ENCODE results near the gene KRT3.

KRT3 gene

DNA sequence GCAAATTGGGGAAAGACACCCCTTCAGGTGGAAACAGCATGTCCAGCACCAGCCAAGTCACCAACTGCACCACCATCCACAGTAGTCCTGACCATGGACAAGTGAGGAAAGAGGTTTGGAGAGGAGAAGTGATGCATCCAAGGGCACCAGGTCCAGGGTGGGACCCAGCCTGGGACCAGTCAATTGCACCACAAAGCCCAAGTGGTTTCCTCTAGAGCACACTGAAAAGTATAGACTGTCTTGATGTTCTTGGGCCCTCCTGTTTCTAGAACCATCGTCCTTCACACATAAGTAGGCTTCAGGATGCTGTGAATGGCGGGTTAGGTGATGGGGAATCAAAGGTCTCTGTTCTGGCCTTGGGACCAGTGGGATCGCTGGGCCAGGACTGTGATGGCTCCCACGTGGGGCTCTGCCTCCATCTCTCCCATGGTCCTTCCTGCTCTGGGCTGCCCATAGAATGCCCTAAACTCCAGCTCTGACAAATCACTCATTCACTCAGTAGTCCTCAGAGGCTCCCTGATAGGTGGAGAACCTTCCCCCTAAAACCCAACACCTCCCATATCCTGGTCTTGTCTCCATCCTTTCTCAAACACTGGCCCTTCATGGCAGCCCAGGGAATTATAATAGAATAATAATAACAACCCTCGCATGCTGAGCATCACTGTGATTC, 29.0 kb upstream of the KRT3 start:
- Histone ChIP-seq H3K9me3 (ENCODE audit: insufficient read depth, low read depth, low read length) (no peaks in the 10 kb centered on the region), H3K36me3 (ENCODE audit: insufficient read depth, low read depth, low read length) (no peaks in the 10 kb centered on the region), H3K9ac (ENCODE audit: low read depth, low read length) (no peak overlapping the region), H3K27me3 (ENCODE audit: insufficient read depth, low read length) (no peaks in the 10 kb centered on the region; the same call in 1 of the 2 replicates), H3K4me1 (ENCODE audit: insufficient read depth, low read length) (no peaks in the 10 kb centered on the region), H3K4me3 (ENCODE audit: low read length) (no peak overlapping the region), H3K27ac (ENCODE audit: low read length) (no peak overlapping the region)

DNA sequence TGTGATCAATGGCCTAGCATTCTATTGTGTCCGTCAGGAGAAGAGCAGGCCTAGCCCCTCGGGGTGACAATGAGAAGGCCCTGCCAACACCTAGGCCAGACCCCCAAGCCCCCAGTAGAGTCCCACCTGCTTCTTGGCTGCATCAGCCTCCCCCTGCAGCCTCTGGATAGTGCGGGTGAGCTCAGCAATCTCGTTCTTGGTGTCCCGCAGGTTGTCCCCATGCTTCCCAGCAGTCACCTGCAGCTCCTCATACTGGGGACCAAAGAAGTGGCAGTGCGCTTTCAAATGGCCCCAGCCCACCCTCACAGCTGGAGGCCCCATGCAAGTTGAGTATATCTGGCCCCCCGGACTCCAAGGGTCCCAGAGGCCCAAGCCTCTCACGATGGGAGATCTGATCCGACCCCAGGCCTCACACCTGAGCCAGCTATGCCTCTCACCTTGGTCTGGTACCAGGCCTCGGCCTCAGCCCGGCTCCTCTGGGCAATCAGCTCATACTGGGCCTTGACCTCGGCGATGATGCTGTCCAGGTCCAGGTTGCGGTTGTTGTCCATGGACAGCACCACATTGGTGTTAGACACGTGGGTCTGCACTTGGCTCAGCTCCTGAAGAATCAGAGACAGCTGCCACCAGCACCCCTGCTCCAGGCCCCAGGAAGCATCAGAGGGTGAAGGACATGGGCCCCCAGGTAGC, 28.0 kb upstream of the KRT3 start:
- no peaks in the 10 kb centered on the region for H3K36me3 ChIP-seq (ENCODE audit: insufficient read depth, low read depth, low read length)
- H3K4me1 ChIP-seq (ENCODE audit: insufficient read depth, low read length), result no peaks in the 10 kb centered on the region
- H3K27me3 ChIP-seq (ENCODE audit: insufficient read depth, low read length), result no peaks in the 10 kb centered on the region; the same call in 1 of the 2 replicates
- H3K27ac ChIP-seq (ENCODE audit: low read length), result no peak overlapping the region
- H3K9ac ChIP-seq (ENCODE audit: low read depth, low read length), result no peak overlapping the region
- H3K4me3 ChIP-seq (ENCODE audit: low read length), result no peak overlapping the region
- H3K9me3 ChIP-seq (ENCODE audit: insufficient read depth, low read depth, low read length), result no peaks in the 10 kb centered on the region

DNA sequence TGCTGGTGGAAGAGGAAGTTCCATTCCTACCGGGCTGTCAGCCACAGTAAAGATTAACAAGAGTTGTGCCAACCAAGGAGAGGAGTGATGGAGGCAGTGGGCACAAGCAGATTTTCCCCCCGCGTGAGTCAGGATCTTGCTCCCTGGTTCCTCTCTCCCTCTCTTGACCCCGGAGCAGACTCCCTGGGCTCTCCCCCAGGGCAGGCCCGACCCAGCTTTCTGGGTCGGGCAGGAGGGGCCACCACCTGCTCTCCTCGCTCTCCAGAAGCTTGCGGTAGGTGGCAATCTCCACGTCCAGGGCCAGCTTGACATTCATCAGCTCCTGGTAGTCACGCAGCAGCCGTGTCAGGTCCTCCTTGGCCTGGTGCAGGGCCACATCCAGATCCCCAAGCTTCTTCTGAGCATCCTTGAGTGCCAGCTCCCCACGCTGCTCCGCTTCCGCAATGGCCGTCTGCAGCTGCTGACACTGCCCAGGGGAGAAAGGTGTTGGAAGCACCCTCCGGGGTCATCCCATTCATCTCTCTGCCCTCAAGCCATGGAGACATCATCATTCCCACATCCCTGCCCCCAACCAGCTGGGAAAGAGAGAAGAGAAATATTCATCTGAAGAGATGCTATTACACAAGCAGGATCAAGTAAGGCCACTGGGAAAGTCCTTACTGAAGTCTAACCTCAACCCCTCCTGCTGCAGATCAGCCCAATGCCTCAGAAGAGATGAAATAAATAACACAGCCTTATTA, 27.0 kb upstream of the KRT3 start:
- no peak overlapping the region for H3K27ac ChIP-seq (ENCODE audit: low read length)
- H3K9ac ChIP-seq (ENCODE audit: low read depth, low read length), result no peak overlapping the region
- no peaks in the 10 kb centered on the region; the same call in 1 of the 2 replicates for H3K27me3 ChIP-seq (ENCODE audit: insufficient read depth, low read length)
- H3K36me3 ChIP-seq (ENCODE audit: insufficient read depth, low read depth, low read length), result no peaks in the 10 kb centered on the region
- no peaks in the 10 kb centered on the region for H3K9me3 ChIP-seq (ENCODE audit: insufficient read depth, low read depth, low read length)
- H3K4me3 ChIP-seq (ENCODE audit: low read length), result no peak overlapping the region
- no peaks in the 10 kb centered on the region for H3K4me1 ChIP-seq (ENCODE audit: insufficient read depth, low read length)

DNA sequence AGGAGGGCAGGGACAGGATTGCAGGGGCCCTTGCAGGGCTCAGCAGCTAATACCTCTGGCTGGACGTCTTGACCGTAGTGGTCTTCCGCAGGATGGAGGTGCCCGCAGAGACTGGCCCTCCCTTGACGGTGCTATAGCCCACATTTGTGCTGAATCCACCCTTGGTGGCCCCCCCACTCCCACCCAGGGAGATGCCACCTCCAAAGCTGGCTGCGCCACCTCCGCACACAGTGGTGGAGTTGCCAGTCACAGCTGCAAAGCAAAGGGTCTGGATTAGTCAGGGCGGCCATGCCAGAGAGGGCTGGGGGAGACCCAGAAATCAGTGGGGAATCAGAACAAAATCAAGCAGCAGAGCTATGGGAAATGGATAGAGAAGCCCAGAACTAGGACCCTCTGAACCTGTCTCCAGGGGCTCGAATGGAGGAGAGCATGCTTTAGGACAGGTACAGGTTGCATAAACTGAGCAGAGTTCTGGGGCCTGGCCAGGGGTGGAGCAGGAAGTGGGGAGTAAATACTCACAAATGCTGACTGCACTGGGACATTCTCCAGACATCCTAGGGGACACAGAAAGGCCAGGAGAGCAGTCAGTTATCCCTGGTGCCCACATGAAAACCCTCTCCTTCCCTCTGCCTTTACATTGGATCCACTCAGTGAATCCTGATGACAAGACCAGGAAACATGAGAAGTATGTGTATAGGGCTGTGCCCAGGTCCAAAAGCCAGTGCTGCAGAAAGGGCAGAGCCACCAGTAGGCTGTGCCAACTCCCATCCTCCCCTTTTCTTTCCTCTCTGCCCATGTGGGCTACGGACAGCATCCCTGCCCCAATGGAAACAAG, 26.1 kb upstream of the KRT3 start:
- H3K9ac ChIP-seq (ENCODE audit: low read depth, low read length), result no peak overlapping the region
- no peak overlapping the region for H3K27ac ChIP-seq (ENCODE audit: low read length)
- H3K27me3 ChIP-seq (ENCODE audit: insufficient read depth, low read length), result no peaks in the 10 kb centered on the region; the same call in 1 of the 2 replicates
- no peaks in the 10 kb centered on the region for H3K36me3 ChIP-seq (ENCODE audit: insufficient read depth, low read depth, low read length)
- H3K9me3 ChIP-seq (ENCODE audit: insufficient read depth, low read depth, low read length), result no peaks in the 10 kb centered on the region
- no peaks in the 10 kb centered on the region for H3K4me1 ChIP-seq (ENCODE audit: insufficient read depth, low read length)
- no peak overlapping the region for H3K4me3 ChIP-seq (ENCODE audit: low read length)

DNA sequence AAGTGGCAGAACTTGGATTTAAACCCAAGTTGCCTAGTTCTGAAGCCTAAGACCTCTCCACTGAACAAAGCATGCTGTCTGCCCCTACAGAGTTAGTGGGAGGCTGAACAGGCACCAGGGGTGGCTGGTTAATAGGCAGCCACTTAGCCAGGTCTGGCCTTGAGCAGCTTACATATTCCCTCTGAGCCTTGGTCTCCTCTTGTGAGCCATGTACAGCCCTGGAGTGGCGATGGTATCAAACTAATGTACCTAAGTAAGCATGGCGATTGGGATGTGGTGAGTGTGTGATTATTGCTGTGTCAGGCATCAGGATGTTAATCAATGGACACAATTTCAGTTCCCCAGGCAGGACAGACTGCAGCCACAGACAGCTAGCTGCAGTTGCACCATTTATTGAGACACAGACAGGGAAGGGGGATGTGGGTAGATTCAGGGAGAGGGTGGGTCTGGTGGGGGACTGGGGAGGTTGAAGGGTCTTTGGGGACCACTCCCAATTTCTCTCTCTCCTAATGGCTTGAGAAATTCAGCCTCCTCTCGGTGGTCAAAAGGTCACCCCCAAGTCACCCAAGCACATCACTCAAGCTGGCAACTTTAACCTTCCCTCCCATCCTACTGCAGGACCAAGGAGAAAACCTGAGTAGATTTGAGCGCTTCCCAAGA, 25.3 kb upstream of the KRT3 start:
- H3K27me3 ChIP-seq (ENCODE audit: insufficient read depth, low read length), result no peaks in the 10 kb centered on the region; the same call in 1 of the 2 replicates
- no peaks in the 10 kb centered on the region for H3K9me3 ChIP-seq (ENCODE audit: insufficient read depth, low read depth, low read length)
- H3K4me1 ChIP-seq (ENCODE audit: insufficient read depth, low read length), result no peaks in the 10 kb centered on the region
- H3K27ac ChIP-seq (ENCODE audit: low read length), result no peak overlapping the region
- H3K4me3 ChIP-seq (ENCODE audit: low read length), result no peak overlapping the region
- no peaks in the 10 kb centered on the region for H3K36me3 ChIP-seq (ENCODE audit: insufficient read depth, low read depth, low read length)
- no peak overlapping the region for H3K9ac ChIP-seq (ENCODE audit: low read depth, low read length)

DNA sequence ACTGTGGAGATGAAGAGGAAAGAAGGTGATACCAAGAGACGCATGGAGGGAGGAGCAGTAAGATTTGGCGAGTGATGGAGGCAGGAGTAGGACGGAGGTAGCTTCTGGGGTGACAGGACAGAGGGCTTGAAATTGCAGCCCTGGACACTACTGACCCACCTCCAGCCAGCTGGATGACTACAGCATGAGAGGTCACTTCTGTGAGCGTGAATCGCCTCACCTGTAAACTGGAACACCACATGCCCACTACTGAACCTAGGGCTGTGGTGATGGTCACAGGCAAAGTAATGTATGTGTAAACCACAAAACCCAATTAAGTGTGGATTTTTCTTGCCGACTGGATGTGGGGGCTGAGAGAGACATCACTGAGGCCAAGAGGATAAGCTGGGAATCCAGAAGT, 24.6 kb upstream of the KRT3 start:
- H3K27me3 ChIP-seq (ENCODE audit: insufficient read depth, low read length), result no peaks in the 10 kb centered on the region; the same call in 1 of the 2 replicates

DNA sequence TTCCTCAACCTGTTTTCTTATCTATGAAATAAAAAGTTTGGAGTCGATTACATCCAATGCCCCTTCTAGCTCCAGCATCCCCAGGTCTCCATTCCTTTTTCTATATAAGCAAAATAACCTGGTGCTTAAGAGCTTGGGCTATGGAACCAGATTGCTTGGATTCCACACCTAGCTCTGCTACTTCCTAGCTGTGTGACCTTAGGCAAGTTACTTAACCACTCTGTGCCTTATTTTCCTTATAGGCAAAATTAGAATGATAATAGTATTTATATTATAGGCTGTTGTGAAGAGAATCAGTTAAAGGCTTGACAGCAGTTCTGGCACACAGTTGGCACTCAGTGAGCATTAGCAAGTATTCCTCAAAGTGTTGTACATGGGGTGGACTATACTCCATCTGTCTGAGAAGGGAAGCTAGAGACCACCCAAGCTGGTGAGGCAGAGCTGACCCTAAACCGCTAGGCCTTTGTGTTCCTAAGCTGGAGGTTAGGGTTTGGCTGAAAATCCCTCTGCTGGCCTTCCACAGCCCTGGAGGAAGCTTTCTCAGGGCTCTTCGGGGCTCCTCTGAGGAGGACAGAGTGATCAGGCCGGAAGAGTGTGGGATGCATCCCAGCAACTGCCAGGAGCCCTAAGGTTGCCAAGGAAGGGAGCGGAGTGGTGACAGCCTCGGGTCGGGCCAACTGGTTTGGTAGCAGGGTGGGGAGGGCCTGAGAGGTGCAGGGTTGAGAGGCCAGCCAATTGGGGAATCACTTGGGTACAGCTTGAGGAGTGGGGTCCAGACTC, 24.0 kb upstream of the KRT3 start:
- Histone ChIP-seq H3K27me3 (ENCODE audit: insufficient read depth, low read length) (no peaks in the 10 kb centered on the region; the same call in 1 of the 2 replicates), H3K27ac (ENCODE audit: low read length) (no peak overlapping the region)

More for the DNA sequence above, 24.6 kb upstream of the KRT3 start:
- no peaks in the 10 kb centered on the region for H3K36me3 ChIP-seq (ENCODE audit: insufficient read depth, low read depth, low read length)
- H3K4me3 ChIP-seq (ENCODE audit: low read length), result no peak overlapping the region
- H3K27ac ChIP-seq (ENCODE audit: low read length), result no peak overlapping the region
- H3K4me1 ChIP-seq (ENCODE audit: insufficient read depth, low read length), result no peaks in the 10 kb centered on the region
- no peak overlapping the region for H3K9ac ChIP-seq (ENCODE audit: low read depth, low read length)
- H3K9me3 ChIP-seq (ENCODE audit: insufficient read depth, low read depth, low read length), result no peaks in the 10 kb centered on the region

DNA sequence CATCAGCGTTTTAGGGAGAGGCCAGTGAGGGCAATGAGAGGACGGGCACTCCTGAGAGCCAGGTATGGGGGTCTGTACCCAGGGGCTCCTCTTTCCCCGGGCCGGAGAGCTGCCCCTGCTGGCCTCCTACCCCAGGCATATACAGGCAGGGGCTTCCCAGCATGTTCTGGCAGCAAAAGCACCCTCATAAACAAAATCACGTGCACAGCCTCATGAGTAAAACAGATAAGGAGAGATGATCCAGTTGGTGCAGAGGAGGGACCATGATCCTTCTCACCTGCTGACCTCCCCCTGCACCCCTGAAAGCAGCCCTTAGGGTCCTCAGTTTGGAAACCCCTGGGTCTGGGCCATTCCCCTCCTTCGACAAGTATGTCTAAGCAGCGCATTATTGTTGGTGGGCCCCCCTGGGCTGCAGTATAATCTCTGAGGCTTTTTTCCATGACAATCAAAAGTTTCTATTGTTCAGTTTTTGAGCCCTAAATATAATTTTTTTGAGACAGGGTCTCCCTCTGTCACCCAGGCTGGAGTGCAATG, 23.0 kb upstream of the KRT3 start:
- Histone ChIP-seq H3K4me3 (ENCODE audit: low read length) (no peak overlapping the region), H3K4me1 (ENCODE audit: insufficient read depth, low read length) (no peaks in the 10 kb centered on the region), H3K27ac (ENCODE audit: low read length) (no peak overlapping the region), H3K9me3 (ENCODE audit: insufficient read depth, low read depth, low read length) (no peaks in the 10 kb centered on the region), H3K36me3 (ENCODE audit: insufficient read depth, low read depth, low read length) (no peaks in the 10 kb centered on the region), H3K9ac (ENCODE audit: low read depth, low read length) (no peak overlapping the region), H3K27me3 (ENCODE audit: insufficient read depth, low read length) (no peaks in the 10 kb centered on the region; the same call in 1 of the 2 replicates)

More for the DNA sequence above, 24.0 kb upstream of the KRT3 start:
- Histone ChIP-seq H3K4me3 (ENCODE audit: low read length) (no peak overlapping the region), H3K4me1 (ENCODE audit: insufficient read depth, low read length) (no peaks in the 10 kb centered on the region), H3K9me3 (ENCODE audit: insufficient read depth, low read depth, low read length) (no peaks in the 10 kb centered on the region), H3K36me3 (ENCODE audit: insufficient read depth, low read depth, low read length) (no peaks in the 10 kb centered on the region), H3K9ac (ENCODE audit: low read depth, low read length) (no peak overlapping the region)

DNA sequence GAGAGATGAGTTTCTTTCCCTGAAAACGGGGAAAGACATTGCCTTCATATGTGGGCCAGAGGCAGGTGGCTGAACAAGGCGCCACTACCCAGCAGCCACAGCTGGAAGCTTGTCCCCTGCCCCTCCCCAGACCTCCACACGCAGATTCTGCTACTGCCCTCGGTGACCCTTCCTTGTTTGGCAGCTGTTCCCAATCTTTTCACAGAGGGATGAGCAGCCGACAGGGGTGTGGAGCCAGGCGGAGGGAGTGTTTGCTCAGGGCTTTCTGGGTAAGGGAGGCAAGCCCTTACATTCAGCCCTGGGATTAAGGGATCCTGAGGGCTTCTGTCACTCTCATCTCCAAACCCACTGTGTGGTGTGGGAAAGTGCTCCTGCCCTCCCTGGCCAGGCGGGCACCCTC, 22.5 kb upstream of the KRT3 start:
- no peak overlapping the region for H3K27ac ChIP-seq (ENCODE audit: low read length)
- no peaks in the 10 kb centered on the region; the same call in 1 of the 2 replicates for H3K27me3 ChIP-seq (ENCODE audit: insufficient read depth, low read length)
- H3K4me1 ChIP-seq (ENCODE audit: insufficient read depth, low read length), result no peaks in the 10 kb centered on the region
- H3K4me3 ChIP-seq (ENCODE audit: low read length), result no peak overlapping the region
- no peaks in the 10 kb centered on the region for H3K36me3 ChIP-seq (ENCODE audit: insufficient read depth, low read depth, low read length)
- H3K9ac ChIP-seq (ENCODE audit: low read depth, low read length), result no peak overlapping the region
- no peaks in the 10 kb centered on the region for H3K9me3 ChIP-seq (ENCODE audit: insufficient read depth, low read depth, low read length)

DNA sequence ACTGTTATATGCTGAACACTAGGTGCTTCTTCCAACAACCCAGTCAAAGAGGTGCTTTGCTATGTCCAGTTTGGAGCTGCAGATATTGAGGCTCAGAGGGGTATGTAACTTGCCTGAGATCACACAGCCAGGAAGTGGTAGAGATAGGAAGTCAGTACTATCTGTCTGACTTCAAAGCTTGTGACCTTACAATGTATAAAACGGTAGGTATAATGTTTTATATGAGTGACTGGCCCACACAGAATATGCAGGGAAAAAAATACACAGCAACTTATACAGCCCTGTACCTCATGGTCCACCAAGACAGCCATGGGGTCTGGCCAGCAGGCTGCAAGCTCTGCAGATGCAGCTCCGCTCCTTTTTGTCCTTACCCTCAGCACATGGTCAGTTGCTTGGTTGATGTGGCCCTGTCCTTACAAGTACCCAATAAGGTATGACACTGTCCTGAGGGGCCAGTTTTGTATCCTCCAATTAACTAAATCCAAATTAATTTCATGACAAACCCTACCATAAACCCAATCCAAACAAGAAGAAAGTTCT, 21.9 kb upstream of the KRT3 start:
- Histone ChIP-seq H3K27ac (ENCODE audit: low read length) (no peak overlapping the region), H3K36me3 (ENCODE audit: insufficient read depth, low read depth, low read length) (no peaks in the 10 kb centered on the region), H3K9ac (ENCODE audit: low read depth, low read length) (no peak overlapping the region), H3K27me3 (ENCODE audit: insufficient read depth, low read length) (no peaks in the 10 kb centered on the region; the same call in 1 of the 2 replicates), H3K9me3 (ENCODE audit: insufficient read depth, low read depth, low read length) (no peaks in the 10 kb centered on the region), H3K4me3 (ENCODE audit: low read length) (no peak overlapping the region), H3K4me1 (ENCODE audit: insufficient read depth, low read length) (no peaks in the 10 kb centered on the region)
